HG02610 (cell line): ENCODE data around the gene DNASE2.
"Not testable (repeated sequence)": the region's sequence is repeated elsewhere in the genome, so short reads cannot be mapped to it uniquely, and the experiment has no call there.

ENCODE experiments used
- ATAC-seq: cut with Tn5 transposase; IDR thresholded peaks from one replicate; pipeline ENCODE4 v1.9.1; 2021; ENCODE audit warnings: mild to moderate bottlenecking, moderate library complexity; ENCODE audit not compliant: unreplicated experiment

The DNASE2 gene

GRCh38 chr19:12865746-12866415 lies 15.4 kb downstream of the DNASE2 start:
- no peak for ATAC-seq

GRCh38 chr19:12864721-12865715 lies 16.2 kb downstream of the DNASE2 start:
- ATAC-seq: no peak

GRCh38 chr19:12864143-12864542 lies 17.1 kb downstream of the DNASE2 start:
- ATAC-seq: no peak

- ATAC-seq: no peak
These were observed 21.7 kb downstream of the DNASE2 start for GRCh38 chr19:12859546-12859945.

- ATAC-seq: no peak
These were observed 23.0 kb downstream of the DNASE2 start for GRCh38 chr19:12858041-12858928.

GRCh38 chr19:12856653-12857052 lies 24.6 kb downstream of the DNASE2 start:
- ATAC-seq: no peak

- peak; percentile 59 for ATAC-seq
These were observed 33.8 kb downstream of the DNASE2 start for GRCh38 chr19:12847159-12848139.

GRCh38 chr19:12846613-12847012 lies 34.6 kb downstream of the DNASE2 start:
- not testable (repeated sequence) for ATAC-seq

GRCh38 chr19:12843999-12844732 lies 37.1 kb downstream of the DNASE2 start:
- no peak for ATAC-seq

- no peak for ATAC-seq
These were observed 37.9 kb downstream of the DNASE2 start for GRCh38 chr19:12843328-12843727.

GRCh38 chr19:12842511-12842910 lies 38.7 kb downstream of the DNASE2 start:
- no peak for ATAC-seq

GRCh38 chr19:12841094-12841493 lies 40.2 kb downstream of the DNASE2 start:
- ATAC-seq: no peak

- no peak for ATAC-seq
These were observed 40.9 kb downstream of the DNASE2 start for GRCh38 chr19:12840091-12841079.

GRCh38 chr19:12838886-12839756 lies 42.1 kb downstream of the DNASE2 start:
- no peak for ATAC-seq

GRCh38 chr19:12838182-12838885 lies 42.9 kb downstream of the DNASE2 start, which contains the start of gene MAST1:
Gene MAST1 (plus strand): TSS chr19:12838515. CDS start chr19:12838573, 58 bp downstream.
- no peak for ATAC-seq

- no peak for ATAC-seq
These were observed 44.0 kb downstream of the DNASE2 start for GRCh38 chr19:12837225-12837624.
